ENCODE results near the gene CSGALNACT2. TPM values are rescaled to one million over a fixed set of nuclear protein-coding genes. Genes with fewer than 3 reads are reported as not detected.
"Not testable (repeated sequence)": the region's sequence is repeated elsewhere in the genome, so short reads cannot be mapped to it uniquely, and the experiment has no call there.

Gene CSGALNACT2
- total RNA-seq, 1 donor from 2014 or later: 7.1 TPM

- peaks cover 67% of the 10 kb centered on the region for H3K36me3 ChIP-seq
Measured at GRCh38 chr10:43174969-43175368, 36.7 kb downstream of the CSGALNACT2 start.

GRCh38 chr10:43176271-43176670 lies 38.0 kb downstream of the CSGALNACT2 start:
- Histone ChIP-seq H3K9me3 (replicated peaks) (peaks cover 23% of the 10 kb centered on the region), H3K36me3 (peaks cover 69% of the 10 kb centered on the region), H3K4me1 (peaks cover 16% of the 10 kb centered on the region), H3K27me3 (ENCODE audit: low read depth) (no peaks in the 10 kb centered on the region), H3K27ac (replicated peaks) (no peak overlapping the region), H3K4me3 (no peak overlapping the region)
- TF ChIP-seq, protein P1, sequence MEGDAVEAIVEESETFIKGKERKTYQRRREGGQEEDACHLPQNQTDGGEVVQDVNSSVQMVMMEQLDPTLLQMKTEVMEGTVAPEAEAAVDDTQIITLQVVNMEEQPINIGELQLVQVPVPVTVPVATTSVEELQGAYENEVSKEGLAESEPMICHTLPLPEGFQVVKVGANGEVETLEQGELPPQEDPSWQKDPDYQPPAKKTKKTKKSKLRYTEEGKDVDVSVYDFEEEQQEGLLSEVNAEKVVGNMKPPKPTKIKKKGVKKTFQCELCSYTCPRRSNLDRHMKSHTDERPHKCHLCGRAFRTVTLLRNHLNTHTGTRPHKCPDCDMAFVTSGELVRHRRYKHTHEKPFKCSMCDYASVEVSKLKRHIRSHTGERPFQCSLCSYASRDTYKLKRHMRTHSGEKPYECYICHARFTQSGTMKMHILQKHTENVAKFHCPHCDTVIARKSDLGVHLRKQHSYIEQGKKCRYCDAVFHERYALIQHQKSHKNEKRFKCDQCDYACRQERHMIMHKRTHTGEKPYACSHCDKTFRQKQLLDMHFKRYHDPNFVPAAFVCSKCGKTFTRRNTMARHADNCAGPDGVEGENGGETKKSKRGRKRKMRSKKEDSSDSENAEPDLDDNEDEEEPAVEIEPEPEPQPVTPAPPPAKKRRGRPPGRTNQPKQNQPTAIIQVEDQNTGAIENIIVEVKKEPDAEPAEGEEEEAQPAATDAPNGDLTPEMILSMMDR (IDR thresholded peaks at IDR 0.05; ENCODE audit: borderline replicate concordance): no peak
- DNase-seq: no peak
- intact Hi-C loops (cut with micrococcal nuclease): no loop called here

More at GRCh38 chr10:43174969-43175368, 36.7 kb downstream of the CSGALNACT2 start:
- TF ChIP-seq, protein P1 (IDR thresholded peaks at IDR 0.05; ENCODE audit: borderline replicate concordance): peak; percentile 23
- Histone ChIP-seq H3K27ac (replicated peaks) (no peak overlapping the region), H3K4me1 (peaks cover 16% of the 10 kb centered on the region), H3K4me3 (no peak overlapping the region), H3K27me3 (ENCODE audit: low read depth) (no peaks in the 10 kb centered on the region), H3K9me3 (replicated peaks) (peaks cover 23% of the 10 kb centered on the region)
- intact Hi-C loops (cut with micrococcal nuclease): no loop called here
- DNase-seq: no peak

GRCh38 chr10:43177595-43177994 lies 39.4 kb downstream of the CSGALNACT2 start:
- H3K4me1 ChIP-seq: peaks cover 15% of the 10 kb centered on the region
- TF ChIP-seq, protein P1 (IDR thresholded peaks at IDR 0.05; ENCODE audit: borderline replicate concordance): no peak
- DNase-seq: no peak
- H3K36me3 ChIP-seq: peaks cover 68% of the 10 kb centered on the region
- intact Hi-C loops (cut with micrococcal nuclease): no loop called here
- H3K27ac ChIP-seq (replicated peaks): no peak overlapping the region
- H3K9me3 ChIP-seq (replicated peaks): peaks cover 23% of the 10 kb centered on the region
- H3K4me3 ChIP-seq: no peak overlapping the region
- no peaks in the 10 kb centered on the region for H3K27me3 ChIP-seq (ENCODE audit: low read depth)

- H3K27me3 ChIP-seq (ENCODE audit: low read depth): no peaks in the 10 kb centered on the region
- DNase-seq: no peak
- peaks cover 23% of the 10 kb centered on the region for H3K9me3 ChIP-seq (replicated peaks)
- peaks cover 93% of the 10 kb centered on the region for H3K36me3 ChIP-seq
- H3K4me3 ChIP-seq: no peak overlapping the region
- H3K4me1 ChIP-seq: no peaks in the 10 kb centered on the region
- intact Hi-C loops (cut with micrococcal nuclease): no loop called here
- TF ChIP-seq, protein P1 (IDR thresholded peaks at IDR 0.05; ENCODE audit: borderline replicate concordance): no peak
- no peak overlapping the region for H3K27ac ChIP-seq (replicated peaks)
Measured at GRCh38 chr10:43181146-43181545, 42.9 kb downstream of the CSGALNACT2 start.

GRCh38 chr10:43183764-43184163 lies 45.5 kb downstream of the CSGALNACT2 start:
- H3K9me3 ChIP-seq (replicated peaks); H3K4me3 ChIP-seq; H3K4me1 ChIP-seq; intact Hi-C loops (cut with micrococcal nuclease); H3K27me3 ChIP-seq (ENCODE audit: low read depth); H3K27ac ChIP-seq (replicated peaks); DNase-seq: not testable (repeated sequence)
- peaks cover 79% of the 10 kb centered on the region for H3K36me3 ChIP-seq

DNA sequence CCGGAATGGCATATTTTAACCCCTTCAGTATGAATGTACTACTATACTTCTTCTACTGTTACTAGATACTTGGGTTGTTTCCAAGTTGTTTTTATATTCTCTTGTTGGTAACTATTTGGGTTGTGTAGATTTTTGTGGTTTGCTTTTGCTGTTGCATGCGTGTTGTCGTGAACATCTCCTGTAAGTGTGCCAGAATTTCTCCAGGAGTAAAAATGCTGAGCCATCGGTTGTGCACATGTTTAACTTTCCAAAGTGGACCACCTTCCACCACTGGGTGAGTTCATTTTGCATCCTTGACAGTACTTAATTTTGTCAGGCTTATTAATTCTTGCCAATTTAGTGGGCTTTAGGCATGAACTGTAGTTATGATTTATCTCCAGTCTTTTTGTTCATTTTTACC lies 47.9 kb downstream of the CSGALNACT2 start:
- intact Hi-C loops (cut with micrococcal nuclease): no loop called here

More for the DNA sequence above, 47.9 kb downstream of the CSGALNACT2 start:
- Histone ChIP-seq H3K9me3 (replicated peaks) (no peaks in the 10 kb centered on the region), H3K27ac (replicated peaks) (no peak overlapping the region), H3K36me3 (peaks cover 56% of the 10 kb centered on the region), H3K27me3 (ENCODE audit: low read depth) (no peaks in the 10 kb centered on the region), H3K4me1 (no peaks in the 10 kb centered on the region), H3K4me3 (no peak overlapping the region)
- DNase-seq: no peak
- TF ChIP-seq, protein P1 (IDR thresholded peaks at IDR 0.05; ENCODE audit: borderline replicate concordance): no peak
